Bronchial epithelial cell (primary cell): ENCODE measurements around the gene CCNT1. TPM values are rescaled to one million over a fixed set of nuclear protein-coding genes. Genes with fewer than 3 reads are reported as not detected.
"Not testable (repeated sequence)": the region's sequence is repeated elsewhere in the genome, so short reads cannot be mapped to it uniquely, and the experiment has no call there.

Source experiments
- DNase-seq: peaks from one replicate; pipeline ENCODE4 v3.0.0-alpha.2; 2010; ENCODE audit warnings: low read depth
- FAIRE-seq: peaks from 2 replicates; lab custom pipeline; 2011; peaks lifted over from hg19 to GRCh38; lab: Jason Lieb, UNC
- H3K27me3 ChIP-seq: 2 replicates; pipeline ENCODE4 v1.5.1; 2011; ENCODE audit warnings: low read length; ENCODE audit not compliant: control insufficient read depth, insufficient read depth
- H3K36me3 ChIP-seq: 2 replicates; pipeline ENCODE4 v1.5.1; 2011; ENCODE audit warnings: low read length; ENCODE audit not compliant: control insufficient read depth, insufficient read depth
- H3K4me3 ChIP-seq: 2 replicates; pipeline ENCODE4 v1.5.1; 2011; ENCODE audit warnings: mild to moderate bottlenecking, low read depth, low read length, control low read depth
- total RNA-seq: library from RNA; depleted of rRNA; stranded (reverse); fragments of >200 nt; gene quantifications from 2 replicates; pipeline ENCODE4 v1.2.1, GENCODE V29; 2014
- TF ChIP-seq, protein P1 (sequence below): IDR thresholded peaks from 2 replicates; pipeline ENCODE4 v1.5.1; 2011; ENCODE audit warnings: mild to moderate bottlenecking, moderate library complexity, low read length, control low read depth, inconsistent platforms; ENCODE audit not compliant: insufficient read depth, severe bottlenecking

CCNT1 gene
- total RNA-seq, 1 donor from 2014 or later: 28.4 TPM

- no peaks in the 10 kb centered on the region for H3K27me3 ChIP-seq
- no peak overlapping the region for H3K4me3 ChIP-seq
- no peak for DNase-seq
- TF ChIP-seq, protein P1, sequence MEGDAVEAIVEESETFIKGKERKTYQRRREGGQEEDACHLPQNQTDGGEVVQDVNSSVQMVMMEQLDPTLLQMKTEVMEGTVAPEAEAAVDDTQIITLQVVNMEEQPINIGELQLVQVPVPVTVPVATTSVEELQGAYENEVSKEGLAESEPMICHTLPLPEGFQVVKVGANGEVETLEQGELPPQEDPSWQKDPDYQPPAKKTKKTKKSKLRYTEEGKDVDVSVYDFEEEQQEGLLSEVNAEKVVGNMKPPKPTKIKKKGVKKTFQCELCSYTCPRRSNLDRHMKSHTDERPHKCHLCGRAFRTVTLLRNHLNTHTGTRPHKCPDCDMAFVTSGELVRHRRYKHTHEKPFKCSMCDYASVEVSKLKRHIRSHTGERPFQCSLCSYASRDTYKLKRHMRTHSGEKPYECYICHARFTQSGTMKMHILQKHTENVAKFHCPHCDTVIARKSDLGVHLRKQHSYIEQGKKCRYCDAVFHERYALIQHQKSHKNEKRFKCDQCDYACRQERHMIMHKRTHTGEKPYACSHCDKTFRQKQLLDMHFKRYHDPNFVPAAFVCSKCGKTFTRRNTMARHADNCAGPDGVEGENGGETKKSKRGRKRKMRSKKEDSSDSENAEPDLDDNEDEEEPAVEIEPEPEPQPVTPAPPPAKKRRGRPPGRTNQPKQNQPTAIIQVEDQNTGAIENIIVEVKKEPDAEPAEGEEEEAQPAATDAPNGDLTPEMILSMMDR: no peak
- FAIRE-seq: no peak
- peaks cover 8% of the 10 kb centered on the region for H3K36me3 ChIP-seq
These were observed 37.8 kb downstream of the CCNT1 start for GRCh38 chr12:48678551-48679185.

- Histone ChIP-seq H3K27me3 (no peaks in the 10 kb centered on the region), H3K4me3 (no peak overlapping the region), H3K36me3 (peaks cover 15% of the 10 kb centered on the region)
- TF ChIP-seq, protein P1: no peak
- no peak for FAIRE-seq
- peak; percentile 97 for DNase-seq
These were observed 45.2 kb downstream of the CCNT1 start for GRCh38 chr12:48671231-48671856.

GRCh38 chr12:48668996-48669395 lies 47.5 kb downstream of the CCNT1 start:
- H3K27me3 ChIP-seq: no peaks in the 10 kb centered on the region
- no peak for FAIRE-seq
- DNase-seq: no peak
- TF ChIP-seq, protein P1: no peak
- H3K4me3 ChIP-seq: no peak overlapping the region
- H3K36me3 ChIP-seq: peaks cover 13% of the 10 kb centered on the region

- peaks cover 9% of the 10 kb centered on the region for H3K36me3 ChIP-seq
- FAIRE-seq: no peak
- TF ChIP-seq, protein P1: no peak
- DNase-seq: no peak
- no peaks in the 10 kb centered on the region for H3K27me3 ChIP-seq
- H3K4me3 ChIP-seq: no peak overlapping the region
These were observed 56.6 kb downstream of the CCNT1 start for GRCh38 chr12:48659863-48660262.

- TF ChIP-seq, protein P1: no peak
- no peak for DNase-seq
- H3K27me3 ChIP-seq: no peaks in the 10 kb centered on the region
- H3K36me3 ChIP-seq: peaks cover 6% of the 10 kb centered on the region
- FAIRE-seq: no peak
- no peak overlapping the region for H3K4me3 ChIP-seq
These were observed 64.8 kb downstream of the CCNT1 start for GRCh38 chr12:48651681-48652080.

GRCh38 chr12:48645354-48645753 lies 71.2 kb downstream of the CCNT1 start:
- FAIRE-seq, H3K27me3 ChIP-seq, H3K4me3 ChIP-seq, H3K36me3 ChIP-seq, DNase-seq: not testable (repeated sequence)
